ENCODE data around the gene P2RY14.

The P2RY14 gene

DNA sequence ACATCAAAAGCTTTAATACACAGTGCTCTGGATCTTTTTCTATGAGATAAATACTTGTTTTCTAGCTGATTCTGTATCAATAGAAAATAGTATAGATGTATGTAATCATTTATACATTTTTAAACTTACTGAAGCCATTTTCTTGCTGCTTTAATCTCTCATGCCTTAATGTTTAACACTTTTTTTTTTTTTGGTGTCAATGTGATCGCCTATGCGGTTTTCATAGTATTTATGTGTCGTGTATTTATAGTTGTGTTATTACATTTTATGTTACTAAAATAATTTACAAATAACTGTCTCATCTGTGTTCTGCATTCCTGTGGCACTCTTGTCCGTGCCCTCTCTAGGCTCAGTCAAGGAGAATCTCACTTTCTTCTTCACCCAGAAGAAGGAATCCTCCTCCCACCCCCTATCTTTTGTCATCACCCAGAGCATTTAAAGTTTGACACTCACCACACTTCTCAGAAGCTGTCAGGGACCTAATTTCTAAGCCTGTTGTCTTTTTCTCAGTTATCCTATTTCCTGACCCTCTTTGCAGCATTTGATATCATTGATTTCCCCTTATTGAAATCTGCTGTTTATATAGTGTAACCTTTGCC is 54.0 kb downstream of the P2RY14 start:
- intact Hi-C loops (cut with DNase I) = loop anchor here (10.0 kb wide), 1 partner anchor 60 kb away; no protein-coding TSS in a partner anchor

DNA sequence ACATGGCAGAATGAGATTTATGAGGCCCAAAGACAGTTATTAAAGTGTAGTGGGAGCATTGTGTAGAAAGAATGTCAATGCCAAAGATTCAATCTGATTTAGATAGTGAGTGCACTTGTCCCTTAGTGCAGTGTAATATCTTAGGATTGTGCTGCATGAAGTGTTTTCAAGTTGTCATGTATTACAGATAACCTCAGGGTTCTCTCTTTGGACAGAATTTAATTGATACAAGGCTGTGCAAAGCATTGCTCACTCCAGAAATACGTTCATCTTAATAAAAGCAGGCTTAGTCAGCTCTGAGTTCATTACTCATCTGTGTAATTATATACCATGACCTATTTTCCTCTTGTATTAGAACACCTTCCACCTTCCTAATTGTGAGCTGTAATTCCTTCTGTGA is 59.3 kb downstream of the P2RY14 start:
- intact Hi-C loops (cut with DNase I) = no loop called here
- no peak for DNase-seq

More for the DNA sequence above, 54.0 kb downstream of the P2RY14 start:
- no peak for DNase-seq

- intact Hi-C loops (cut with DNase I) = no loop called here
- no peak for DNase-seq
Observed at GRCh38 chr3:151218136-151218535, 60.2 kb downstream of the P2RY14 start.

DNA sequence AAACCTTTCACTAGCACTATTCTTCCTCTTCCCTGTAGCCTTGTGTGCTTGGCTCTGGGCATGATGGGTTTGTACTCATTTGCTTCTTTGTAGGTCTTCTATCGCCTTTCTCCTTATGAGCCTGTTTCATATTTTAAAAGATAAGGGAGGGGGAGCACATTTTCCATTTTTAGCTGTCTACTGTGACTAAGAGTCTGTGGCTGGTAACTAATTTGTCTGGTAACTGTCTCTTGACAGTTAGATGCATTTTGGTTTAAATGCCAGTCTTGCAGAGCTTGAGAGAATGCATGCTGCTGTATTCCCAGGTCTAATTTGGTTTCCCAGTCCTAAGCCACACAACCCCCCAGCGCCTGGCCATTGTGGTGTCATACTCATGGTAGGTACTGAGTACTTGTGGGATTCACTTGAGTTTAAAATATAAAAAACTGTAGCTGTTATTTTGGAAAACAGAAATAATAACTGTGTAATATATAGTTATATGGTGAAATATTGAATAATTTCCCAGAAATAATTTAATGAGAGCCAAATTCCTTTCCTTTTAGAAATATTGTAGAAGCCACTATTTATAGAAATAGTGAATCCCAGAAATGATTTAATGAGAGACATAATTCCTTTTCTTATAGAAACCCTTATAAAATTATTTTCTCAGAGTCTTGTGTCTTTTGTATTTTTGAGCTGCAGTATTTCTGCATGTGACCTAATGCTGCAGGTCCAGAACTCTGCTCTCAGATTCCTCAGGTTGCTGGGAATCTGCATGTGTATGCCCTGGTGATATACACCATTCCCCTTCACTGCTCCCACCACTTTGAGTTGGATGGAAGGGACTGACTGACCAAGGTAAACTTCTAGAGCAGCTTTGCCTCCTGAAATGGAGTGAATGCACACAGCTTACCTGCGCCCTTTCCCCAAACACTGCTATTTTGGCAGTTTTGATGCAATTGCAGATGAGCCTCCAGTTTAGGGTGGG is 61.4 kb downstream of the P2RY14 start:
- no peak for DNase-seq
- intact Hi-C loops (cut with DNase I) = no loop called here

DNA sequence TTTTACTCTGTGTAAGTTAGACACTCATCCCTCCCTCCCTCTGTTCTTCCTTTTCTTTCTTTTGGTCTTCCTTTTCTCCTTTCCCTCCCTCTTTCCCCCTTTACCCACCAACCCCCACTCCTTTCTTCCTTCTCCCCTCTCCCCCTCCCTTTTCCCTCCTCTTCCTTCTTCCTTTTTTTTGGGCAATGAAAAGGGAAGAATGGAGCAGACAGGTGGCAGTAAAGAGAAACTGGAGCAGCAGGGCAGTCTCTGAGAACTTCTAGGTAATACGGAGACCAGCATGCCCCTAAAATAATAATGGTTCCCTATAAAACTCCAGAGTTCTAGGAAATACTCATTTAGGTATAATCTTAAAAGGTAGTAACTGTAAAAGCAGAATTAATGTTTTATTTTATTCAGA is 63.9 kb downstream of the P2RY14 start:
- no peak for DNase-seq
- intact Hi-C loops (cut with DNase I) = no loop called here

DNA sequence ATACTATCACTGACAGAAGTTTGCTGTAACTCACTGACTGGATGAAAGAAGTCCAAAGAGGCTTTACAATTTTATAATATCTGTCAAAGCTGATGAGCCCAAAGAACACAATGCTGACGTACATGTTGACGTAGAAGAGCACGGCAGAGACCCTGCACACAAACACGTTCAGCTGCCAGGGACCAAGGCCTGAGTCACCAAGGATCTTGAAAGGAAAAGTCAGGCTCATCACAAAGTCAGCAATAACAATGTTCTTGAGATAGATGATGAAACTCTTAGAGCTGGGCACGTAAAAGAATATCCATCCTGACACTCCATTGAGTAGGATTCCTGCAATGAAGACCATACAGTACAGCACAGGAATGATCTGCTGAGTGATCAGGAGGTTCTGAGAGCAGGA is 64.5 kb downstream of the P2RY14 start:
- intact Hi-C loops (cut with DNase I) = no loop called here
- DNase-seq = no peak

DNA sequence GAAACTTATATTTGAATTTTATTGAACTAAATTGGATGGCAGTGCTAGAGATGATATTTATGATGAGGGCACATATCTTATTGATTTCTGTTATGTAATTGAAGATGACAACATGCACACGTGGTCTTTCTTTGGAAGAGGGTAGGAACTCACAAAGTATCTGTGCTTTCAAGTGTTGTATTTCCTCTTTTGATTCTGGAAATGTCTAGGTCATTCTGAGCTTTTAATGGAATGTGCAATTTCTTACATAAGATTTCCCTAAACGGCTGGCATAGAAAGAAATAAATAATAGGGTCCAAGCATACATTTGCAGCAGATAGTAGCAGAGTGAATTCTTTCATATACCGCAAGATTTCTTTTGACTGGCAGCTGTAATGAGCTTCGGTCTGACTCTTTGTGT is 65.2 kb downstream of the P2RY14 start:
- intact Hi-C loops (cut with DNase I) = no loop called here

DNA sequence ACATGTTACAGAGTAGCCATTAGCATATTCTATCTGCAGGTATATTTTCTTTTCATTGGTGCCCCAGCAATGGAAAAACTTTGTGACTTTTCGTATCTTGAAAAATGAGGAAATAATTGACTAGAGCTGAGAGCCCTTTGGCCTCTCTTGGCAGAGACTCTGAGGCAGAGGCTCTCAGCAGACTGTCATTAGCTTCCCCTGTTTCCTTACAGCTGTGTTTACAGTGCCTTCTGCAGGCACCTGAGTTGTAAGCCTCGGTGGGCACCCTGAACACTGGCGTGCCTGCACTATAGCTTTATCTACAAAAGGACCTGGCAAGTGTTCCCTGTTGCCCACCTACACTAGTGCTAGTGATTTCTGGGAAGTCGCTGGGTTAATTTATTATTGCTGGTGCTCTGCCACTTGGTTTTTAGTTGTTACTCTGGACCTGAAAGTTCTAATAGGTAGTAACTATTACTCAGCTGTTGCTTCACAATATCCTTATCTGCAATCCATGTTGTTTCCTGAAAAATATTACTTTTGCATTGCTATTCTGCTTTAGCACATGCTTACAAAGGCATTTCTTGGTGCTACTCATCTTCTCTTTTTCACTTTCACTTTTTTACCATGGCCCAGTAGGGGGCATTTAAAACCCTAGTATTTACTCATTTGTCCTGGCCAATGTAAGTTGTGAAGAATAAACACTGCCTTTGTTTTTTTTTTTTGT is 67.5 kb downstream of the P2RY14 start:
- no peak for DNase-seq
- intact Hi-C loops (cut with DNase I) = no loop called here

More for the DNA sequence above, 65.2 kb downstream of the P2RY14 start:
- DNase-seq = no peak

- intact Hi-C loops (cut with DNase I) = no loop called here
Observed at GRCh38 chr3:151209654-151210053, 68.7 kb downstream of the P2RY14 start.

DNA sequence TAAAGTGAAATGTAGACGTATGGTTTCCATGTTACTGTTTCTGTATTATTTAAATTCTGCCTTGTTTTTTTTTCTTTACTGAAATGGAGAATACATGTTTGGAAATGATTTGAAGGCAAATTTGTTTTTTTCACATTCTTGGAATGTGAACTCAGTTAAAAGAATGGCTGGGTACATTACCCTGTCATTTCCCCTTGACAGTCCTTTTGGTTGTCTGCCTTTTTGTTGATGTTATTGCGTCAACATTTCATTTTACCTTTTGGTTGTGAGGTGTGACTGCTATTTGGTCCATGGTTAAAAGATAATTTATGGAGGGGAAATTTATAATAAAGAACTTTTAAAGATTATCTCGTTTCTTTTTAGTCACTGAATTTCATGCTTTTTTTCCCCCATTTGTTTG is 72.1 kb downstream of the P2RY14 start:
- DNase-seq = no peak
- intact Hi-C loops (cut with DNase I) = no loop called here

More at GRCh38 chr3:151209654-151210053, 68.7 kb downstream of the P2RY14 start:
- no peak for DNase-seq

GRCh38 chr3:151205482-151205881 is 72.9 kb downstream of the P2RY14 start:
- DNase-seq = no peak
- intact Hi-C loops (cut with DNase I) = no loop called here

GRCh38 chr3:151204530-151205402 is 73.6 kb downstream of the P2RY14 start:
- DNase-seq = no peak
- intact Hi-C loops (cut with DNase I) = no loop called here

DNA sequence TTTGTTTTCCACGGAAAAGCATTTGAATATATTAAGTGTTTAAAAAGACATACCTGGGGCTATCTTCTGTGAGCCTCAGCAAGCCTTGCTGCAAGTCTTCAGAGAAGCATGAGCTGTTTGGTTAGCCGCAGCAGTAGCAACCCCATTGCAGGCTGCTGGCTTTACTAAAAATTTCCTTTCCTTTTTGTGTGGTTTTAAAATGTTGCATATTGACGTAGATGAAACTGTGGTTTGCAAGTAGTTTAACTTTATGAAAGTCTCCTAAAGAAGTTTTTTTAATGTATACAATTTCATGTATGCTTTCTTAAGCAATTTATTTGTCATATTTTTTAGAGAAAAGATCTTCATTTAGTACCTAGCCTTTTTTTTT is 75.3 kb downstream of the P2RY14 start, which contains the start of gene GPR171:
Gene GPR171 (minus strand): TSS at position 166 of the 370 bp plus-strand sequence. CDS start 3,830 bp downstream, outside the sequence.
- intact Hi-C loops (cut with DNase I) = no loop called here
- DNase-seq = no peak

DNA sequence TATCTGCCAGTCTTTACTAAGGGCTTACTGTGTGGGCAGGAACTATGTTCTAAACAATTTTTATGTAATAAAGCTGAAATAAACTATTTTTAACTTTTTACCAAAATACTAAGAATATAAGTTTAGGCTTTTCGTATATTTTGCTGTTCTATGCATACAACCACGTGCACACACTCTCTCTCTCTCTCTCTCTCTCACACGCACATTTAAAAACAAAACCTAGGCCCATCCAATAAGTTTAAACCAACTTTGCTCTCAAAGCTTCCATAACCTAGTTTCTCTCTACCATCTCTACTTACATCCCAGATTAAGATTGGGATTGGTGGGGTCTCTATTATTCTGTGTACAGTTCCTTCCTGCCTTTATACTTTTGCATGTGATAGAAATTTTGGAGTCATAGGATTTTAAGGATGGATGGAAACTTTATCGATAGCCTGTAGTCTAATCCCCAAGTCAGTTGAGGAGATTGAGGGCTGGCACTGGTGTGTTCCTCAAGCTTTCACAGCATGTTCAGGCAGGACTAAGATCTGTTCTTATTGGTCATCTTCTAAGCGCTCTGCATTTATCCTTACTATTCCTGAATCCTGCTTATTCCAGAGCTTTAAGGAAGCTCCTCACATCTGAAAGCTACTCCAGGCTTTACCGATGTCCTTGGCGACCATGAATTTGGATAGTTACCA is 77.2 kb downstream of the P2RY14 start:
- DNase-seq = no peak
- intact Hi-C loops (cut with DNase I) = no loop called here

- no peak for DNase-seq
- intact Hi-C loops (cut with DNase I) = no loop called here
Observed at GRCh38 chr3:151200586-151200985, 77.8 kb downstream of the P2RY14 start.

- no peak for DNase-seq
- intact Hi-C loops (cut with DNase I) = no loop called here
Observed at GRCh38 chr3:151199554-151200438, 78.5 kb downstream of the P2RY14 start.

- DNase-seq = no peak
- intact Hi-C loops (cut with DNase I) = no loop called here
Observed at GRCh38 chr3:151198849-151199248, 79.5 kb downstream of the P2RY14 start.

GRCh38 chr3:151197981-151198767 is 80.2 kb downstream of the P2RY14 start:
- DNase-seq = no peak
- intact Hi-C loops (cut with DNase I) = no loop called here
